ENCODE data around the gene MYO1B. TPM values are rescaled to one million over a fixed set of nuclear protein-coding genes. Genes with fewer than 3 reads are reported as not detected.
A peak's percentile ranks its signal among the peaks of the same experiment; 100 is the strongest.

MYO1B gene
- total and polyA plus RNA-seq, 2 experiments from 2014 or later = 126 to 197 TPM

DNA sequence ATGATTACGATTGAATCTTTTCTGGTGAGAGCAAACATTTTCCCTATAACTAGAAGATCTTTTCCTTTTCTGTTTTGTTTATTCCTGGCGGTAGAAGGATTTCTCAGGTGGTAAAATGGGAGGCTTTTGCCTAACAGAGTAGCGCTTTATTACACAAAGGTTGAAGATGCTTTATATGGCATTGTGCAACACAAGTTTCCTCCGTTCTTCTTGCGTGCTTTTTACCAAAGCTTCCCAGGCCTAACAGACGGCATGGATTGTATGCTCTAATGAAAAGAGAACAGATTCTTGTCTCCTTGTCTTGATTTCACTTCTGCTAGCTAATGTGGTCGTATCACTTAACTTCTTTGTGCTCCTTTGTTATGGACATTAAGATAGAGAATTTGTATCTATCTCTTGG is 43.8 kb downstream of the MYO1B start:
- no peak for TF ChIP-seq EZH2 (IDR thresholded peaks at IDR 0.05; ENCODE audit: insufficient read depth, poor library complexity, severe bottlenecking)
- no peak for TF ChIP-seq EZH2phosphoT487 (IDR thresholded peaks at IDR 0.05; ENCODE audit: insufficient read depth, low read depth)
- H3K9me3 ChIP-seq (ENCODE audit: low read depth) = no peaks in the 10 kb centered on the region
- in situ Hi-C loops (cut with MboI) = no loop called here
- peaks cover 8% of the 10 kb centered on the region; the same call in 1 of the 2 replicates for H3K9me2 ChIP-seq (ENCODE audit: insufficient read depth)
- no peaks in the 10 kb centered on the region for H3K27me3 ChIP-seq (replicated peaks; ENCODE audit: insufficient read depth)
- WGBS, 2 experiments (ENCODE audit: low coverage in 1 of 2, low lambda C conversion rate in 2 of 2, missing lambda C conversion rate in 2 of 2) = 78 to 80% methylated on average over 7 of the region's 7 CpGs
- peaks cover 15% of the 10 kb centered on the region for H3K36me3 ChIP-seq (ENCODE audit: low read depth)
- H3K9ac ChIP-seq = no peak overlapping the region
- DNase-seq = no peak
- H3K4me1 ChIP-seq (ENCODE audit: insufficient read depth) = peaks cover 31% of the 10 kb centered on the region
- no peak overlapping the region for H3K4me2 ChIP-seq (ENCODE audit: unreplicated experiment)
- H3K27ac ChIP-seq = no peak overlapping the region
- H3K79me2 ChIP-seq (ENCODE audit: insufficient read depth) = peaks cover 100% of the 10 kb centered on the region
- no peak overlapping the region for H2AFZ ChIP-seq
- H3K4me3 ChIP-seq = no peak overlapping the region
- peaks cover 13% of the 10 kb centered on the region; the same call in 1 of the 2 replicates for H4K20me1 ChIP-seq (ENCODE audit: insufficient read depth)
- peaks cover 23% of the 10 kb centered on the region for H3F3A ChIP-seq (ENCODE audit: insufficient read depth)

DNA sequence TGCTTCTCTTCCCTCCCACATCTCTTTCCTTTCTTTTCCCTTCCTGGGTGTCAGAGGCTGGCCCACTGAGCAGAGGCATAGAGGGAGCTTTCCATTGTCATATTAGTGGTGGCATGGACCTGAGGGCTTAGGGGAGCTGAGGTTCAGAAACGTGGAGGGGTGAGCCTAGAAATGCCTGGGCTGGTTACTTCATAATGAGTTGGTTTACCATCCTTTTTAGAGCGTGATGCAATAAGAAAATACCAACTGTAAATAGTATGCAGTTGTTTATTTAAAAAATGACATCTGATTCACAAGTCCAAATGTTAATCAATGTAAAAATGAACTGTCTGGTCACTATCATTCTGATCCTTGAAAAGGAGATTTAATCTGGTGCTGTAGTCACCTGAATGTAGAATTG is 46.3 kb downstream of the MYO1B start:
- WGBS, 2 experiments (ENCODE audit: low coverage in 1 of 2, low lambda C conversion rate in 2 of 2, missing lambda C conversion rate in 2 of 2) = 56 to 70% methylated on average over 2 of the region's 2 CpGs
- H3K4me2 ChIP-seq (ENCODE audit: unreplicated experiment) = peak overlapping the region; percentile 46
- peaks cover 12% of the 10 kb centered on the region; the same call in 1 of the 2 replicates for H4K20me1 ChIP-seq (ENCODE audit: insufficient read depth)
- peaks cover 52% of the 10 kb centered on the region for H3K4me1 ChIP-seq (ENCODE audit: insufficient read depth)
- H3K9me2 ChIP-seq (ENCODE audit: insufficient read depth) = peaks cover 8% of the 10 kb centered on the region; the same call in 1 of the 2 replicates
- no peak overlapping the region for H2AFZ ChIP-seq
- H3K79me2 ChIP-seq (ENCODE audit: insufficient read depth) = peaks cover 100% of the 10 kb centered on the region
- TF ChIP-seq EZH2phosphoT487 (IDR thresholded peaks at IDR 0.05; ENCODE audit: insufficient read depth, low read depth) (no peak), EZH2 (IDR thresholded peaks at IDR 0.05; ENCODE audit: insufficient read depth, poor library complexity, severe bottlenecking) (no peak)
- peak; percentile 39 for DNase-seq
- no peaks in the 10 kb centered on the region for H3K9me3 ChIP-seq (ENCODE audit: low read depth)
- H3K27me3 ChIP-seq (replicated peaks; ENCODE audit: insufficient read depth) = no peaks in the 10 kb centered on the region
- H3F3A ChIP-seq (ENCODE audit: insufficient read depth) = peaks cover 35% of the 10 kb centered on the region
- no peak overlapping the region for H3K9ac ChIP-seq
- H3K27ac ChIP-seq = no peak overlapping the region
- H3K4me3 ChIP-seq = no peak overlapping the region
- peaks cover 3% of the 10 kb centered on the region; the same call in 1 of the 2 replicates for H3K36me3 ChIP-seq (ENCODE audit: low read depth)
- in situ Hi-C loops (cut with MboI) = no loop called here

DNA sequence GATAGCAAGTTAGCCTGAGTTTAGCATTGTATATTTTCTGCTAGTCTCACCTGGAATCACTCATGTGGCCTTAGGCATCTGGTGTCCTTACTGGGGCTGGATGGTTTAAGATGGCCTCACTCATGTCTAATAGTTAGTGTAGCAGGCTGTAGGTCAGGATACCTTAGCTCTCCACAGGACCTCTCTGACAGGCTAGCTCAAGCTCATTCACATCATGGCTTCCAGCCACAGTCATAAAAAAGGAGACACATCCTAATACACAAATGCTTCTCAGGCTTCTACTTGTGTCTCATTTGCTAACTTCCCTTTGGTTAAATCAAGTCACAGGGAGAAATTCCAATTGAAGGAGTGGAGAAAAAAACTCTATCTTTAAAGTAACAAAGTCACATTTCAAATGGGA is 47.7 kb downstream of the MYO1B start:
- no peak for TF ChIP-seq EZH2 (IDR thresholded peaks at IDR 0.05; ENCODE audit: insufficient read depth, poor library complexity, severe bottlenecking)
- Histone ChIP-seq H3K4me3 (no peak overlapping the region), H3K27me3 (replicated peaks; ENCODE audit: insufficient read depth) (no peaks in the 10 kb centered on the region), H3K4me1 (ENCODE audit: insufficient read depth) (peaks cover 66% of the 10 kb centered on the region), H3F3A (ENCODE audit: insufficient read depth) (peaks cover 49% of the 10 kb centered on the region), H3K27ac (no peak overlapping the region), H4K20me1 (ENCODE audit: insufficient read depth) (peaks cover 12% of the 10 kb centered on the region; the same call in 1 of the 2 replicates), H3K36me3 (ENCODE audit: low read depth) (peaks cover 3% of the 10 kb centered on the region; the same call in 1 of the 2 replicates), H3K9me3 (ENCODE audit: low read depth) (no peaks in the 10 kb centered on the region), H3K4me2 (ENCODE audit: unreplicated experiment) (no peak overlapping the region), H2AFZ (no peak overlapping the region), H3K9ac (no peak overlapping the region), H3K9me2 (ENCODE audit: insufficient read depth) (peaks cover 8% of the 10 kb centered on the region; the same call in 1 of the 2 replicates), H3K79me2 (ENCODE audit: insufficient read depth) (peaks cover 99% of the 10 kb centered on the region)
- no peak for DNase-seq
- in situ Hi-C loops (cut with MboI) = no loop called here

DNA sequence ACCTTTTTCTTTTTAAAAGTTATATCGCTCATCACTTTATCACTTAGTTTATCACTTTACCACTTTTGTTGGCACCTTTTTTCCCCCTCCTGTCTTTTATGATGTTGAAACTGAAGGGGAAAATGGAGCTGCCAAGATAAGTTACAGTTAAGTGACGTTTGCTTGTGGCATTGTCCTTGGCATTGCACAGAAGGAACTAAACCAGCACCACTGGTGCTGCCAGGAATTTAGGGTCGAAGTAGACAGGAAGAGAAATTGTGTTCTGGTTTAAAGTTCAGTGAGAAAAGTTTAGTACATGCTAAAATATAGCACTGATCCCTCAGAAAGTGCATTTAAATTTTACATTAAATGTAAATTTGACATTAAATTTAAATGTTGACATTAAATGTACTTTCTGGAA is 49.9 kb downstream of the MYO1B start:
- H2AFZ ChIP-seq = no peak overlapping the region
- H4K20me1 ChIP-seq (ENCODE audit: insufficient read depth) = peaks cover 12% of the 10 kb centered on the region; the same call in 1 of the 2 replicates
- peaks cover 54% of the 10 kb centered on the region for H3F3A ChIP-seq (ENCODE audit: insufficient read depth)
- no peaks in the 10 kb centered on the region for H3K27me3 ChIP-seq (replicated peaks; ENCODE audit: insufficient read depth)
- no peak for TF ChIP-seq EZH2 (IDR thresholded peaks at IDR 0.05; ENCODE audit: insufficient read depth, poor library complexity, severe bottlenecking)
- TF ChIP-seq EZH2phosphoT487 (IDR thresholded peaks at IDR 0.05; ENCODE audit: insufficient read depth, low read depth) = no peak
- peaks cover 8% of the 10 kb centered on the region; the same call in 1 of the 2 replicates for H3K9me2 ChIP-seq (ENCODE audit: insufficient read depth)
- in situ Hi-C loops (cut with MboI) = no loop called here
- no peaks in the 10 kb centered on the region for H3K9me3 ChIP-seq (ENCODE audit: low read depth)
- peak overlapping the region; percentile 80 for H3K4me2 ChIP-seq (ENCODE audit: unreplicated experiment)
- H3K27ac ChIP-seq = peak overlapping the region; percentile 57; the same call in 1 of the 2 replicates
- peaks cover 3% of the 10 kb centered on the region; the same call in 1 of the 2 replicates for H3K36me3 ChIP-seq (ENCODE audit: low read depth)
- peaks cover 97% of the 10 kb centered on the region for H3K79me2 ChIP-seq (ENCODE audit: insufficient read depth)
- H3K4me1 ChIP-seq (ENCODE audit: insufficient read depth) = peaks cover 88% of the 10 kb centered on the region
- WGBS, 2 experiments (ENCODE audit: low coverage in 1 of 2, low lambda C conversion rate in 2 of 2, missing lambda C conversion rate in 2 of 2) = 43 to 45% methylated on average over 3 of the region's 3 CpGs
- no peak for DNase-seq
- no peak overlapping the region for H3K9ac ChIP-seq
- peak overlapping the region; percentile 55; the same call in 1 of the 2 replicates for H3K4me3 ChIP-seq

Measured in GM23248 (cell line).